ENCODE measurements around the gene ZFP69. TPM values are rescaled to one million over a fixed set of nuclear protein-coding genes. Genes with fewer than 3 reads are reported as not detected.

ZFP69 gene
- polyA plus RNA-seq, 3 donors = 2.1 to 3.8 (median 2.5) TPM

DNA sequence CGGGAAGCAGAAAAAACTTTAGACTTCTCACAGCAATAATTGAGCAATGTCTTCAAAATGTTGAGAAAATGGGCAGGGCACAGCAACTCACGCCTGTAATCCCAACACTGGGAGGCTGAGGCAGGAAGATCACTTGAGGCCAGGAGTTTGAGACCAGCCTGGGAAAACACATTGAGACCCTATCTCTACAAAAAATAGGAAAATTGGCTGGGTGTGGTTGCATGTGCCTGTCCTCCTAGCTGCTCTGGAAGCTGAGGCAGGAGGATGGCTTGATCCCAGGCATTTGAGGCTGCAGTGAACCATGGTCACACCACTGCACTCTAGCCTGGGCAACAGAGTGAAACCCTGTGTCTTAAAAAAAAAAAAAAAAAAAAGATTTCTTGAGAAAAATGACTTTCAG, 7.8 kb upstream of the ZFP69 start:
- TF ChIP-seq, protein P1, sequence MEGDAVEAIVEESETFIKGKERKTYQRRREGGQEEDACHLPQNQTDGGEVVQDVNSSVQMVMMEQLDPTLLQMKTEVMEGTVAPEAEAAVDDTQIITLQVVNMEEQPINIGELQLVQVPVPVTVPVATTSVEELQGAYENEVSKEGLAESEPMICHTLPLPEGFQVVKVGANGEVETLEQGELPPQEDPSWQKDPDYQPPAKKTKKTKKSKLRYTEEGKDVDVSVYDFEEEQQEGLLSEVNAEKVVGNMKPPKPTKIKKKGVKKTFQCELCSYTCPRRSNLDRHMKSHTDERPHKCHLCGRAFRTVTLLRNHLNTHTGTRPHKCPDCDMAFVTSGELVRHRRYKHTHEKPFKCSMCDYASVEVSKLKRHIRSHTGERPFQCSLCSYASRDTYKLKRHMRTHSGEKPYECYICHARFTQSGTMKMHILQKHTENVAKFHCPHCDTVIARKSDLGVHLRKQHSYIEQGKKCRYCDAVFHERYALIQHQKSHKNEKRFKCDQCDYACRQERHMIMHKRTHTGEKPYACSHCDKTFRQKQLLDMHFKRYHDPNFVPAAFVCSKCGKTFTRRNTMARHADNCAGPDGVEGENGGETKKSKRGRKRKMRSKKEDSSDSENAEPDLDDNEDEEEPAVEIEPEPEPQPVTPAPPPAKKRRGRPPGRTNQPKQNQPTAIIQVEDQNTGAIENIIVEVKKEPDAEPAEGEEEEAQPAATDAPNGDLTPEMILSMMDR (IDR thresholded peaks at IDR 0.05) = no peak
- intact Hi-C loops (cut with micrococcal nuclease) = no loop called here
- DNase-seq = no peak
- H4K20me1 ChIP-seq (ENCODE audit: insufficient read depth, low read length) = no peaks in the 10 kb centered on the region
- H3K27me3 ChIP-seq (ENCODE audit: control insufficient read depth in 2 of 2, insufficient read depth in 2 of 2, low read length in 2 of 2) = no peaks in the 10 kb centered on the region
- no peaks in the 10 kb centered on the region for H3K4me1 ChIP-seq (ENCODE audit: control insufficient read depth in 1 of 2, insufficient read depth in 2 of 2, low read length in 2 of 2)
- H3K79me2 ChIP-seq (ENCODE audit: insufficient read depth, low read length) = no peaks in the 10 kb centered on the region
- Mint-ChIP-seq H3K4me1 (no peaks in the 10 kb centered on the region), H3K27ac (no peak overlapping the region), H3K4me3 (no peak overlapping the region), H3K27me3 (ENCODE audit: low read depth in 3 of 3) (peaks cover 1% of the 10 kb centered on the region in 3 donors), H3K9me3 (peaks cover 56 to 98% (median 92%) of the 10 kb centered on the region in 7 donors), H3K36me3 (peaks cover 2 to 24% of the 10 kb centered on the region in 2 donors)
- H3K4me2 ChIP-seq (replicated peaks; ENCODE audit: extremely low read depth, low read length, poor library complexity, severe bottlenecking) = no peak overlapping the region
- no peak overlapping the region for H3K4me3 ChIP-seq (replicated peaks in 1 of 3; ENCODE audit: low read depth in 2 of 3, low read length in 3 of 3)
- 80% methylated on average over 1 of the region's 2 CpGs for WGBS (ENCODE audit: insufficient coverage)
- peaks cover 65 to 94% of the 10 kb centered on the region in 2 donors for H3K9me3 ChIP-seq (replicated peaks in 1 of 2; ENCODE audit: control insufficient read depth in 1 of 2, insufficient read depth in 1 of 2, low read length in 2 of 2)
- no peak overlapping the region for H2AFZ ChIP-seq (ENCODE audit: insufficient read depth, low read depth, low read length, poor library complexity, severe bottlenecking)
- no peaks in the 10 kb centered on the region for H3K36me3 ChIP-seq (replicated peaks in 1 of 2; ENCODE audit: control insufficient read depth in 1 of 2, insufficient read depth in 2 of 2, low read length in 2 of 2)
- no peak overlapping the region for H3K27ac ChIP-seq (ENCODE audit: low read depth in 1 of 2, low read length in 2 of 2)
- no peak overlapping the region for H3K9ac ChIP-seq (ENCODE audit: insufficient read depth, low read length, poor library complexity, severe bottlenecking)

DNA sequence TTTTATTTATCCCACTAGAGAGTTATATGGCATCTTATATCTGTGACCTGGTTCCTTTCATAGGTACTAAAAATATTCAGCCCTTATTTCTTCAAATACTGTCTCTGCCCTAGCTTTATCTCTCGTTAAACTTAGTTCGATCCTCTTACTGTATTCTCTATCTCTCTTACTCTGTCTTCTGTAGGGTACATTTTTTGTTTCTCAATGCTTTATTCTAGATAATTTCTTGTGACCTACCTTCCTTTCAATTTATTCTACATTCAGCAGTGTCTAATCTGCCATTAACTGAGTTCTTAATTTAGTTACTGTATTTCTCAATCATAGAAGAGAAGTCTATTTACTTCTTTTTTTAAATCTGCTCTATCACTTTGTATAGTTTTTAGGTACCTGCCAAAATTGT, 1.8 kb upstream of the ZFP69 start:
- Histone ChIP-seq H3K4me2 (replicated peaks; ENCODE audit: extremely low read depth, low read length, poor library complexity, severe bottlenecking) (no peak overlapping the region), H3K27me3 (ENCODE audit: control insufficient read depth in 2 of 2, insufficient read depth in 2 of 2, low read length in 2 of 2) (no peaks in the 10 kb centered on the region), H4K20me1 (ENCODE audit: insufficient read depth, low read length) (no peaks in the 10 kb centered on the region), H3K27ac (ENCODE audit: low read depth in 1 of 2, low read length in 2 of 2) (no peak overlapping the region), H3K79me2 (ENCODE audit: insufficient read depth, low read length) (peaks cover 13% of the 10 kb centered on the region), H2AFZ (ENCODE audit: insufficient read depth, low read depth, low read length, poor library complexity, severe bottlenecking) (no peak overlapping the region), H3K9ac (ENCODE audit: insufficient read depth, low read length, poor library complexity, severe bottlenecking) (no peak overlapping the region), H3K36me3 (replicated peaks in 1 of 2; ENCODE audit: control insufficient read depth in 1 of 2, insufficient read depth in 2 of 2, low read length in 2 of 2) (peaks cover 0 to 9% of the 10 kb centered on the region in 2 donors), H3K4me1 (ENCODE audit: control insufficient read depth in 1 of 2, insufficient read depth in 2 of 2, low read length in 2 of 2) (peaks cover 8 to 12% of the 10 kb centered on the region in 2 donors), H3K4me3 (replicated peaks in 1 of 3; ENCODE audit: low read depth in 2 of 3, low read length in 3 of 3) (no peak overlapping the region), H3K9me3 (replicated peaks in 1 of 2; ENCODE audit: control insufficient read depth in 1 of 2, insufficient read depth in 1 of 2, low read length in 2 of 2) (peaks cover 29 to 52% of the 10 kb centered on the region in 2 donors)
- Mint-ChIP-seq H3K4me3 (no peak overlapping the region), H3K9me3 (peaks cover 22 to 65% (median 60%) of the 10 kb centered on the region in 7 donors), H3K27me3 (ENCODE audit: low read depth in 3 of 3) (peaks cover 0 to 2% (median 2%) of the 10 kb centered on the region in 3 donors), H3K27ac (no peak overlapping the region), H3K36me3 (peaks cover 10 to 13% of the 10 kb centered on the region in 2 donors), H3K4me1 (peaks cover 22% of the 10 kb centered on the region)
- no peak for DNase-seq
- intact Hi-C loops (cut with micrococcal nuclease) = no loop called here
- WGBS (ENCODE audit: insufficient coverage) = no CpG with 5 or more reads among the region's 2 CpGs
- TF ChIP-seq, protein P1 (IDR thresholded peaks at IDR 0.05) = no peak
